ENCODE results near the gene GNA12. TPM values are rescaled to one million over a fixed set of nuclear protein-coding genes. Genes with fewer than 3 reads are reported as not detected.

Gene GNA12
- total RNA-seq, 4 donors from 2014 or later: 4.6 to 14.0 (median 8.9) TPM

- no peak for DNase-seq (ENCODE audit: low spot score in 2 of 2)
- no peak overlapping the region for H3K4me3 ChIP-seq (ENCODE audit: low read depth, poor library complexity, severe bottlenecking)
- intact Hi-C loops (cut with DNase I; ENCODE audit: low total_unique reads): no loop called here
- WGBS, 2 donors: 86 to 90% methylated on average over 2 of the region's 2 CpGs
- no peak for TF ChIP-seq POLR2A (IDR thresholded peaks at IDR 0.05)
- TF ChIP-seq, protein P1, sequence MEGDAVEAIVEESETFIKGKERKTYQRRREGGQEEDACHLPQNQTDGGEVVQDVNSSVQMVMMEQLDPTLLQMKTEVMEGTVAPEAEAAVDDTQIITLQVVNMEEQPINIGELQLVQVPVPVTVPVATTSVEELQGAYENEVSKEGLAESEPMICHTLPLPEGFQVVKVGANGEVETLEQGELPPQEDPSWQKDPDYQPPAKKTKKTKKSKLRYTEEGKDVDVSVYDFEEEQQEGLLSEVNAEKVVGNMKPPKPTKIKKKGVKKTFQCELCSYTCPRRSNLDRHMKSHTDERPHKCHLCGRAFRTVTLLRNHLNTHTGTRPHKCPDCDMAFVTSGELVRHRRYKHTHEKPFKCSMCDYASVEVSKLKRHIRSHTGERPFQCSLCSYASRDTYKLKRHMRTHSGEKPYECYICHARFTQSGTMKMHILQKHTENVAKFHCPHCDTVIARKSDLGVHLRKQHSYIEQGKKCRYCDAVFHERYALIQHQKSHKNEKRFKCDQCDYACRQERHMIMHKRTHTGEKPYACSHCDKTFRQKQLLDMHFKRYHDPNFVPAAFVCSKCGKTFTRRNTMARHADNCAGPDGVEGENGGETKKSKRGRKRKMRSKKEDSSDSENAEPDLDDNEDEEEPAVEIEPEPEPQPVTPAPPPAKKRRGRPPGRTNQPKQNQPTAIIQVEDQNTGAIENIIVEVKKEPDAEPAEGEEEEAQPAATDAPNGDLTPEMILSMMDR (IDR thresholded peaks at IDR 0.05): no peak
Observed at GRCh38 chr7:2826771-2827170, 17.3 kb downstream of the GNA12 start.

DNA sequence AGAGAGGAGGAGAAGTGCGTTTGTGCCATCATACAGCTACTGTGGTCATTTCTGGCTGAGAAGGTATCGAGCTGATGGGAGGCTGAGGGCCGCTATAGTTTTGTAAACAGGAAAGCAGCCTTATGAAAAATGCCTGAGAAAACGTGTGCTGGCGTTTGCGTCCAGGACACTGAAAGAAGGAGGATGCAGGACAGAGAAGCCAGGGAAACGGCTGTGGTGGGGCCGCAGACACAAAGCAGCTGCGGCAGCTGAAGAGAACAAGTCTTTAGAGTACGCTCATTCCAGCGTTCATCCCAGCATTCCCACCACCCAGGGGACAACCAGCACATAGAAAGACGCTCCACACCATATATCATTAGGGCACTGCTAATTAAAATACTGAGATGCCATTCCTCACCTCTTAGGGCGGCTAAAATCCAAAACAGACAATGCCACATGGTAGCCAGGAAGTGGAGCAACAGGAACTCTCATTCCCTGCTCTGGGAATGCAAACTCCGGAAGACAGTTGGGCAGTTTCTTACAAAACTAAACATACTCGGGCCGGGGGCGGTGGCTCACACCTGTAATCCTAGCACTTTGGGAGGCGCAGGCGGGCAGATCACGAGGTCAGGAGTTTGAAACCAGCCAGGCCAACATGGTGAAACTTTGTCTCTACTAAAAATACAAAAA lies 18.4 kb downstream of the GNA12 start:
- DNase-seq (ENCODE audit: low spot score in 2 of 2): no peak
- TF ChIP-seq, protein P1 (IDR thresholded peaks at IDR 0.05): no peak
- WGBS, 2 donors: 88 to 91% methylated on average over 20 of the region's 20 CpGs
- intact Hi-C loops (cut with DNase I; ENCODE audit: low total_unique reads): no loop called here
- H3K4me3 ChIP-seq (ENCODE audit: low read depth, poor library complexity, severe bottlenecking): no peak overlapping the region

DNA sequence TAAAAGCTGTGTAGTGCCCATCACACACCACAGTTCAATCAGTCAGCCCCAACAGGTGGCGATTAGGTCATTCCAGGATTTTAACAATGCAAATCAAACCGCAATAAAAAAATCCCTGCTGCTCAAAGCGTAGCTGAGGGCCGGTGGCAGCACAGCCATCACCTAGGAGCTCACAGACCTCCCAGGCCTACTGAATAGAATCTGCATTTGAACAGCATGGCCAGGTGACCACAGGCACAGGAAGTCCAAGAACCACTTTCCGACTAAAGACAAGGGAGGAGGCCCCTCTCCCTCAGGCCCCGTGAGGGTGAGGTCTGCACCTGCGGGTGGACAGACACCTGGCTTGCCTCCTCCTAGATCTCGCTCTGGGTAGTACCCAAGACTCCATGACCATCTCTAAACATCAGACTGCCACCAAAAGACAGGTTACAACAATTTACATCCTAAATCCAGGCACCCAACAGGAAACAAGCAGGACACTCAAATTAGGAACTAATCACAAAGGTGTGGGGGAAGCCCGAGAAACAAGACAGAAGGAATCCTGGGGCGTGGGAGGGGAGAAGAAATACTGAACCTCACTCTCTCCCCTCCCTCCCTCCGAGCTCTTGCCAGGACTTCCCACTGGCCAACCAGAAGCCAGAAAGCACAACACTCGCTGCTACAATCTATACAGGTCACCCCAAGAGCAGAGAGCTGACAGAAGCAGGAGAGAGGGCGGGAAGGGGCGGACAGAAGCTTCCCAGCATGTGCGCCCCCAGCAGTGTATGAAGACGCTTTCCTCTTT lies 19.2 kb downstream of the GNA12 start:
- no peak overlapping the region for H3K4me3 ChIP-seq (ENCODE audit: low read depth, poor library complexity, severe bottlenecking)
- intact Hi-C loops (cut with DNase I; ENCODE audit: low total_unique reads): no loop called here
- no peak for DNase-seq (ENCODE audit: low spot score in 2 of 2)
- WGBS, 2 donors: 87 to 89% methylated on average over 16 of the region's 16 CpGs
- no peak for TF ChIP-seq POLR2A (IDR thresholded peaks at IDR 0.05)
- TF ChIP-seq, protein P1 (IDR thresholded peaks at IDR 0.05): no peak

GRCh38 chr7:2824026-2824677 lies 20.0 kb downstream of the GNA12 start:
- TF ChIP-seq POLR2A (IDR thresholded peaks at IDR 0.05): no peak
- TF ChIP-seq, protein P1 (IDR thresholded peaks at IDR 0.05): no peak
- no peak for DNase-seq (ENCODE audit: low spot score in 2 of 2)
- 93% methylated on average over 16 of the region's 16 CpGs for WGBS, 2 donors
- intact Hi-C loops (cut with DNase I; ENCODE audit: low total_unique reads): no loop called here
- H3K4me3 ChIP-seq (ENCODE audit: low read depth, poor library complexity, severe bottlenecking): no peak overlapping the region

GRCh38 chr7:2823130-2823529 lies 21.0 kb downstream of the GNA12 start:
- DNase-seq (ENCODE audit: low spot score in 2 of 2): peak in 1 of 2 donors; percentile 64
- H3K4me3 ChIP-seq (ENCODE audit: low read depth, poor library complexity, severe bottlenecking): no peak overlapping the region
- TF ChIP-seq, protein P1 (IDR thresholded peaks at IDR 0.05): no peak
- no peak for TF ChIP-seq POLR2A (IDR thresholded peaks at IDR 0.05)
- WGBS, 2 donors: 87 to 90% methylated on average over 5 of the region's 5 CpGs
- intact Hi-C loops (cut with DNase I; ENCODE audit: low total_unique reads): no loop called here

Data from lower leg skin (tissue), 4 donors.